ENCODE results near the gene LNPEP.

- TF ChIP-seq POLR2A (IDR thresholded peaks at IDR 0.05) (no peak), CTCF (IDR thresholded peaks at IDR 0.05) (no peak)
These were observed 74.0 kb downstream of the LNPEP start for GRCh38 chr5:97009921-97010320.
